IMR-90 (cell line): ENCODE data around the gene ATF1. TPM values are rescaled to one million over a fixed set of nuclear protein-coding genes. Genes with fewer than 3 reads are reported as not detected.

Source experiments
- ATAC-seq: fragments of 200-7000 bp; cut with Tn5 transposase; 2 replicates; pipeline ENCODE4 v1.9.1; 2020; ENCODE audit warnings: low read depth, mild to moderate bottlenecking, moderate library complexity
- Bru-seq: library from RNA; stranded (reverse); fragments of 400-500 nt; gene quantifications from one replicate; lab custom pipeline; 2021; lab: Mats Ljungman, UMichigan
- BruChase-seq, 2 experiments: library from RNA; stranded (reverse); fragments of 400-500 nt; gene quantifications; one replicate each; lab custom pipeline; 2021; lab: Mats Ljungman, UMichigan
- BruUV-seq: library from RNA; stranded (reverse); fragments of 400-500 nt; replicated peaks from 2 replicates; lab custom pipeline; 2021; lab: Mats Ljungman, UMichigan
- CTCF ChIA-PET: fragments of 300-600 bp; formaldehyde crosslinking; extraction: SDS; loops from one replicate; lab custom pipeline; 2021; ENCODE audit warnings: antibody characterized with exemption; lab: Yijun Ruan, JAX
- POLR2A ChIA-PET: fragments of 300-600 bp; sonication (Branson Sonifier 250); formaldehyde crosslinking; loops from one replicate; lab custom pipeline; 2022; ENCODE audit warnings: antibody characterized with exemption; ENCODE audit not compliant: unreplicated experiment; lab: Charles Lee
- DNase-seq: peaks from one replicate; pipeline ENCODE4 v3.0.0; 2013
- H2AFZ ChIP-seq: replicated peaks from 2 replicates; pipeline ENCODE3; 2013; ENCODE audit warnings: low read length, mild to moderate bottlenecking; ENCODE audit not compliant: poor library complexity
- H2AK5ac ChIP-seq: 2 replicates; pipeline ENCODE4 v1.6.1; 2013; ENCODE audit warnings: low read depth, low read length, inconsistent platforms
- H2AK9ac ChIP-seq: replicated peaks from 2 replicates; pipeline ENCODE3; 2013; ENCODE audit warnings: mild to moderate bottlenecking, low read depth, low read length, moderate library complexity; ENCODE audit not compliant: poor library complexity
- H2BK120ac ChIP-seq: 2 replicates; pipeline ENCODE4 v1.6.1; 2013; ENCODE audit warnings: low read depth, low read length, inconsistent platforms
- H2BK15ac ChIP-seq: 3 replicates; pipeline ENCODE4 v1.6.1; 2013; ENCODE audit warnings: low read depth, low read length, inconsistent platforms
- H2BK20ac ChIP-seq: 2 replicates; pipeline ENCODE4 v1.6.1; 2013; ENCODE audit warnings: low read depth, mild to moderate bottlenecking, inconsistent platforms, low read length, moderate library complexity
- H2BK5ac ChIP-seq: 2 replicates; pipeline ENCODE4 v1.6.1; 2013; ENCODE audit warnings: mild to moderate bottlenecking, low read depth, low read length, inconsistent platforms; ENCODE audit not compliant: poor library complexity, severe bottlenecking
- H3K14ac ChIP-seq: replicated peaks from 2 replicates; pipeline ENCODE4 v1.6.1; 2013; ENCODE audit warnings: low read depth, low read length, inconsistent platforms
- H3K18ac ChIP-seq: 2 replicates; pipeline ENCODE4 v1.6.1; 2013; ENCODE audit warnings: low read depth, low read length, control low read depth
- H3K23ac ChIP-seq: 2 replicates; pipeline ENCODE4 v1.6.1; 2013; ENCODE audit warnings: low read depth, low read length, inconsistent platforms
- H3K27ac ChIP-seq: 2 replicates; pipeline ENCODE4 v1.5.1; 2013; ENCODE audit warnings: mild to moderate bottlenecking, control low read depth, low read length; ENCODE audit not compliant: insufficient read depth
- H3K27me3 ChIP-seq: 2 replicates; pipeline ENCODE4 v1.6.1; 2013; ENCODE audit warnings: low read length; ENCODE audit not compliant: control insufficient read depth, insufficient read depth
- H3K36me3 ChIP-seq: 2 replicates; pipeline ENCODE4 v1.6.1; 2013; ENCODE audit warnings: low read length, mixed read lengths; ENCODE audit not compliant: control insufficient read depth, insufficient read depth
- H3K4ac ChIP-seq: 2 replicates; pipeline ENCODE4 v1.6.1; 2013; ENCODE audit warnings: low read depth, low read length, inconsistent platforms
- H3K4me1 ChIP-seq: 2 replicates; pipeline ENCODE4 v1.6.1; 2013; ENCODE audit warnings: low read length, mixed read lengths; ENCODE audit not compliant: control insufficient read depth, insufficient read depth
- H3K4me2 ChIP-seq: 2 replicates; pipeline ENCODE4 v1.6.1; 2013; ENCODE audit warnings: low read depth, mild to moderate bottlenecking, control low read depth, low read length, moderate library complexity
- H3K4me3 ChIP-seq: 2 replicates; pipeline ENCODE4 v1.5.1; 2013; ENCODE audit warnings: low read depth, mild to moderate bottlenecking, control low read depth, low read length, moderate library complexity; ENCODE audit not compliant: insufficient read depth
- H3K56ac ChIP-seq: 2 replicates; pipeline ENCODE4 v1.6.1; 2013; ENCODE audit warnings: low read length, inconsistent platforms; ENCODE audit not compliant: insufficient read depth; ENCODE audit errors: extremely low read depth
- H3K79me1 ChIP-seq, 2 experiments: 2 replicates each; pipeline ENCODE4 v1.6.1; 2013; ENCODE audit warnings: low read length in 2 of 2, inconsistent platforms in 1 of 2, low read depth in 1 of 2
- H3K9ac ChIP-seq: 2 replicates; pipeline ENCODE4 v1.6.1; 2013; ENCODE audit warnings: low read depth, low read length, control low read depth
- H3K9me1 ChIP-seq: 2 replicates; pipeline ENCODE4 v1.6.1; 2013; ENCODE audit warnings: low read length, inconsistent platforms; ENCODE audit not compliant: insufficient read depth
- H3K9me3 ChIP-seq: 2 replicates; pipeline ENCODE4 v1.6.1; 2013; ENCODE audit warnings: low read length; ENCODE audit not compliant: control insufficient read depth, insufficient read depth
- H4K20me1 ChIP-seq: 2 replicates; pipeline ENCODE4 v1.6.1; 2013; ENCODE audit warnings: low read length, inconsistent platforms; ENCODE audit not compliant: insufficient read depth
- H4K5ac ChIP-seq: 2 replicates; pipeline ENCODE4 v1.6.1; 2013; ENCODE audit warnings: mild to moderate bottlenecking, low read depth, low read length, control low read depth
- H4K8ac ChIP-seq, 2 experiments: 2 replicates each; pipeline ENCODE4 v1.6.1; 2013; ENCODE audit warnings: low read depth in 2 of 2, low read length in 2 of 2, control low read depth in 1 of 2, inconsistent platforms in 1 of 2
- H4K91ac ChIP-seq: 2 replicates; pipeline ENCODE4 v1.6.1; 2013; ENCODE audit warnings: low read depth, low read length, inconsistent platforms; ENCODE audit not compliant: insufficient read depth
- BHLHE40 ChIP-seq: fragments of 150-350 bp; IDR thresholded peaks from 2 replicates; pipeline ENCODE4 v1.6.1; 2016; ENCODE audit warnings: mild to moderate bottlenecking, low read depth, low read length
- CEBPB ChIP-seq: IDR thresholded peaks from 2 replicates; pipeline ENCODE4 v1.6.1; 2012; ENCODE audit warnings: low read depth, low read length, improper control_type of control experiment
- CHD1 ChIP-seq: IDR thresholded peaks from 2 replicates; pipeline ENCODE4 v1.6.1; 2012; ENCODE audit warnings: low read depth, low read length, improper control_type of control experiment
- CTCF ChIP-seq: conservative IDR thresholded peaks from 2 replicates; pipeline ENCODE4 v1.5.1; 2012; ENCODE audit warnings: mild to moderate bottlenecking, low read depth, low read length, improper control_type of control experiment
- FOS ChIP-seq: fragments of 150-350 bp; IDR thresholded peaks from 2 replicates; pipeline ENCODE4 v1.6.1; 2016; ENCODE audit warnings: low read depth, low read length
- MAZ ChIP-seq: IDR thresholded peaks from 2 replicates; pipeline ENCODE4 v1.6.1; 2012; ENCODE audit warnings: low read depth, mild to moderate bottlenecking, low read length, improper control_type of control experiment, moderate library complexity, borderline replicate concordance
- MXI1 ChIP-seq: IDR thresholded peaks from 2 replicates; pipeline ENCODE4 v1.6.1; 2012; ENCODE audit warnings: low read depth, mild to moderate bottlenecking, low read length, moderate library complexity, borderline replicate concordance
- NFE2L2 ChIP-seq: fragments of 150-350 bp; IDR thresholded peaks from 2 replicates; pipeline ENCODE4 v1.6.1; 2016; ENCODE audit warnings: low read depth, mild to moderate bottlenecking, low read length
- RAD21 ChIP-seq: IDR thresholded peaks from 2 replicates; pipeline ENCODE4 v1.6.1; 2012; ENCODE audit warnings: low read length, improper control_type of control experiment
- RCOR1 ChIP-seq: IDR thresholded peaks from 2 replicates; pipeline ENCODE4 v1.6.1; 2012; ENCODE audit warnings: mild to moderate bottlenecking, low read length, improper control_type of control experiment; ENCODE audit not compliant: insufficient replicate concordance
- SMC3 ChIP-seq: fragments of 150-350 bp; IDR thresholded peaks from 2 replicates; pipeline ENCODE4 v1.6.1; 2016; ENCODE audit warnings: low read depth, mild to moderate bottlenecking, antibody characterized with exemption, low read length, moderate library complexity
- WGBS, 2 experiments: methylation state at CpG; one replicate each; pipeline versions ENCODE4 v1.1.5 to v1.1.7; 2013; ENCODE audit warnings: missing lambda C conversion rate in 2 of 2; ENCODE audit not compliant: insufficient read length in 1 of 2; ENCODE audit errors: extremely low coverage in 2 of 2; 5-methylcytosine and 5-hydroxymethylcytosine counted together
- dilution Hi-C: fragments of 300-500 bp; cut with HindIII; formaldehyde crosslinking; loops from one replicate; pipeline ENCODE4 v1.14.3; 2018; ENCODE audit warnings: low sequenced_read_pairs; ENCODE audit not compliant: unreplicated experiment
- in situ Hi-C: fragments of 300-500 bp; cut with MboI; formaldehyde crosslinking; loops from 3 replicates; pipeline ENCODE4 v1.14.3; 2019; ENCODE audit warnings: low sequenced_read_pairs, inconsistent platforms, mixed read lengths
- intact Hi-C: fragments of 100-400 bp; cut with micrococcal nuclease; formaldehyde crosslinking; loops from 2 replicates; pipeline ENCODE4 v1.10.0; 2022
- long read RNA-seq: library from polyadenylated mRNA; unstranded; transcript quantifications from one replicate; pipeline ENCODE4 v2.0.0, GENCODE V29; 2021; ENCODE audit not compliant: unreplicated experiment
- polyA plus RNA-seq, 3 experiments: library from polyadenylated mRNA; depleted of rRNA; stranded (reverse); fragments of >200 nt; gene quantifications; 2 replicates each; pipeline ENCODE4 v1.2.3, GENCODE V29; 2012; ENCODE audit warnings: low replicate concordance in 1 of 3
- total RNA-seq: library from RNA; depleted of rRNA; stranded (reverse); fragments of >200 nt; gene quantifications from 2 replicates; pipeline ENCODE4 v1.2.3, GENCODE V29; 2012; rRNA removed
- TF ChIP-seq, protein P1 (sequence below): fragments of 150-350 bp; IDR thresholded peaks from 2 replicates; pipeline ENCODE4 v1.6.1; 2017; ENCODE audit warnings: mild to moderate bottlenecking, antibody characterized with exemption, low read length, low read depth

Gene ATF1
- total RNA-seq (20.6 and 21.9 TPM in 2 replicates), polyA plus RNA-seq (2012; rRNA removed) (24.0 and 32.4 TPM in 2 replicates), Bru-seq, nascent RNA (percentile 74 among the genes with signal in this experiment), BruChase-seq, experiment 1, labeled RNA remaining after a 6-hour chase (percentile 78 among the genes with signal in this experiment), BruChase-seq, experiment 2, labeled RNA remaining after a 2-hour chase (percentile 63 among the genes with signal in this experiment)
- polyA plus RNA-seq (2012; cell fraction: cytosol; rRNA removed): 5.2 and 5.4 TPM in 2 replicates
- 1.9 and 8.5 TPM in 2 replicates for polyA plus RNA-seq (2012; cell fraction: nucleus; rRNA removed; ENCODE audit: low replicate concordance)
- long read RNA-seq, transcript ATF1-201 (7 exons, 2,181 nt): major isoform, 10 of 20 reads
- long read RNA-seq, partial matches to known transcripts: 6 of 20 reads
- long read RNA-seq, other reads (novel, unspliced or antisense): 4 of 20 reads

DNA sequence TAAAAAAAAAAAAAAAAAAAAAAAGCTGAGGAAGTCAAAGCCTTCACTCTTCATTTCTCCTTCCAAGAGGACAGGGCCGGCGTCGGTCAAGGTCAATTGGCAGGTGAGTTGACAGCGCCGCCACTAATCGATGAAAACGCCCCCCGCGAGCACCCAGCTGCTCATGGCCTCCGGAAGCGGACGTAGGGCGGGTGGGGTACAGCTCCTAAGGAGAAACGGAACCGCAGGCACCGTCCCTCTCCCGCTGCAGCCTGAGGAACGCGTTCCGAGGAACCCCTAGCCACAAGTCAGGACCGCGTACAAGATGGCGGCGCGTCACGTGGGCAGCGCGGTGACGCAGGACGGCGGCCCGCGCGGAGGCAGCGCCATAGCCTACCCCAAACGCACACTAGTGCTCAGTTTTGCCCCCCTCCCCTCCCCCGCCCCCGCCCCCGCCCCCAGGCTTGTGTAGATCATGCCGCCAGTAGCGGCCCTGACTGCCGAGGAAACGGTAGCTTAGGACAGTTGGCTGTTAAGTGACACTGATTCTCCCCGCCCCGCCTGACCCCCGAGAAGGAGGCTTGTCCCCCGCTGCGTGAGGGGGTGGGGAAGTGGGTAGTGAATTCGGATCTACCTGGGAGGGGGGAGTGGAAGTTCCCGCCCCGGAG, at the start of gene ATF1:
Gene ATF1, plus strand, starts transcription at position 463 of the 647 bp plus-strand sequence. CDS start 16,045 bp downstream, outside the sequence.
- peak within 1 kb of the TSS; percentile 93 for H3K4me2 ChIP-seq
- peak within 1 kb of the TSS; percentile 94 for H4K91ac ChIP-seq
- peaks cover 27 to 55% of the 10 kb centered on the region in 2 experiments; a peak in 3 of 4 replicates for H3K79me1 ChIP-seq
- DNase-seq (peak; percentile 93), ATAC-seq (peak; percentile 94)
- H2AK5ac ChIP-seq: peak within 1 kb of the TSS; percentile 85
- peak within 1 kb of the TSS; percentile 94 for H4K5ac ChIP-seq
- no peaks in the 10 kb centered on the region for H3K36me3 ChIP-seq
- H2BK5ac ChIP-seq: peak within 1 kb of the TSS; percentile 99
- peak within 1 kb of the TSS; percentile 99 for H3K27ac ChIP-seq
- TSS peak; percentile 92 for BruUV-seq
- in situ Hi-C loops (no loop called here), intact Hi-C loops (loop anchor here (2.0 to 10.0 kb wide), 2 partner anchors 261 to 285 kb away; partner anchors contain the start of genes LETMD1 and SLC11A2), dilution Hi-C loops (no loop called here)
- no peaks in the 10 kb centered on the region for H3K27me3 ChIP-seq
- H3K4me1 ChIP-seq: peaks cover 4% of the 10 kb centered on the region; the same call in 1 of the 2 replicates
- H4K8ac ChIP-seq: peak within 1 kb of the TSS; percentile 32 to 98
- H3K9me3 ChIP-seq: no peaks in the 10 kb centered on the region
- peak within 1 kb of the TSS; percentile 71; the same call in 1 of the 3 replicates for H2BK15ac ChIP-seq
- H3K9ac ChIP-seq: peak within 1 kb of the TSS; percentile 94
- peak within 1 kb of the TSS; percentile 98 for H2AFZ ChIP-seq
- peak within 1 kb of the TSS; percentile 92 for H3K23ac ChIP-seq
- peak within 1 kb of the TSS; percentile 89 for H3K56ac ChIP-seq
- H3K14ac ChIP-seq: peak within 1 kb of the TSS; percentile 96
- peaks cover 17% of the 10 kb centered on the region for H4K20me1 ChIP-seq
- no peaks in the 10 kb centered on the region for H3K9me1 ChIP-seq
- ChIA-PET CTCF (interaction anchor here (0.6 to 2.5 kb wide), 3 partner anchors 10 to 223 kb away, joined by 3 to 28 read pairs (median 14); no protein-coding TSS in a partner anchor), POLR2A (interaction anchor here (0.6 kb wide), 3 partner anchors 249 to 319 kb away, joined by 3 to 7 read pairs (median 4); no protein-coding TSS in a partner anchor)
- H2BK120ac ChIP-seq: peak within 1 kb of the TSS; percentile 81
- H3K4me3 ChIP-seq: peak within 1 kb of the TSS; percentile 71
- H2BK20ac ChIP-seq: peak within 1 kb of the TSS; percentile 48; the same call in 1 of the 2 replicates
- peak within 1 kb of the TSS; percentile 94 for H3K4ac ChIP-seq
- H3K18ac ChIP-seq: peak within 1 kb of the TSS; percentile 89
- WGBS, 2 experiments: 0% methylated on average over 7 of the region's 51 CpGs; no CpG with 5 or more reads in 1 of the 2 experiments
- H2AK9ac ChIP-seq: peak within 1 kb of the TSS; percentile 97
- TF ChIP-seq, protein P1, sequence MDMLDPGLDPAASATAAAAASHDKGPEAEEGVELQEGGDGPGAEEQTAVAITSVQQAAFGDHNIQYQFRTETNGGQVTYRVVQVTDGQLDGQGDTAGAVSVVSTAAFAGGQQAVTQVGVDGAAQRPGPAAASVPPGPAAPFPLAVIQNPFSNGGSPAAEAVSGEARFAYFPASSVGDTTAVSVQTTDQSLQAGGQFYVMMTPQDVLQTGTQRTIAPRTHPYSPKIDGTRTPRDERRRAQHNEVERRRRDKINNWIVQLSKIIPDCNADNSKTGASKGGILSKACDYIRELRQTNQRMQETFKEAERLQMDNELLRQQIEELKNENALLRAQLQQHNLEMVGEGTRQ: peak; percentile 98
- TF ChIP-seq FOS (peak; percentile 7; the same call in 1 of the 2 replicates), RAD21 (no peak), CHD1 (no peak), SMC3 (no peak), CTCF (no peak), BHLHE40 (peak; percentile 67; the same call in 1 of the 2 replicates), RCOR1 (no peak), CEBPB (no peak), NFE2L2 (0 out of 2 replicates have a peak, but pooled peaks have one; percentile 3), MAZ (peak; percentile 93; the same call in 1 of the 2 replicates), MXI1 (peak; percentile 7; the same call in 1 of the 2 replicates)
